Left ventricle myocardium inferior (tissue), 1 donor: Measurements from ENCODE around the gene TBC1D16. TPM values are rescaled to one million over a fixed set of nuclear protein-coding genes. Genes with fewer than 3 reads are reported as not detected.

Source experiments
- DNase-seq: peaks from one replicate; pipeline ENCODE4 v3.0.0-alpha.2; 2020
- H3K27ac ChIP-seq: fragments of 200-600 bp; replicated peaks from 2 replicates; pipeline ENCODE4 v1.8.0; 2021
- H3K27me3 ChIP-seq: fragments of 200-600 bp; 2 replicates; pipeline ENCODE4 v1.8.0; 2021; ENCODE audit warnings: low read depth
- H3K36me3 ChIP-seq: fragments of 200-600 bp; 2 replicates; pipeline ENCODE4 v1.8.0; 2021
- H3K4me1 ChIP-seq: fragments of 200-600 bp; 2 replicates; pipeline ENCODE4 v1.8.0; 2021
- H3K4me3 ChIP-seq: fragments of 200-600 bp; 2 replicates; pipeline ENCODE4 v1.8.0; 2021; ENCODE audit warnings: mild to moderate bottlenecking, moderate library complexity
- H3K9me3 ChIP-seq: fragments of 200-600 bp; replicated peaks from 2 replicates; pipeline ENCODE4 v1.8.0; 2021
- intact Hi-C: fragments of 100-400 bp; cut with micrococcal nuclease; formaldehyde crosslinking; loops from one replicate; pipeline ENCODE4 v1.11.0; 2022
- total RNA-seq: library from RNA; stranded (reverse); fragmentation: NEBNext Ultra II Directional; extraction: Animal tissue kit (Norgen Biotek cat#: 25700); gene quantifications from one replicate; pipeline ENCODE4 v1.2.1, GENCODE V29; 2021
- TF ChIP-seq, protein P1 (sequence below): fragments of 200-600 bp; IDR thresholded peaks from 2 replicates; pipeline ENCODE4 v1.8.0; 2021; ENCODE audit warnings: antibody characterized with exemption, mild to moderate bottlenecking, borderline replicate concordance
- donor health status: DM: no; HTN: yes; CAD: no; lungs with severe emphysema.

The TBC1D16 gene
- total RNA-seq, 1 donor from 2014 or later, result 15.9 TPM

DNA sequence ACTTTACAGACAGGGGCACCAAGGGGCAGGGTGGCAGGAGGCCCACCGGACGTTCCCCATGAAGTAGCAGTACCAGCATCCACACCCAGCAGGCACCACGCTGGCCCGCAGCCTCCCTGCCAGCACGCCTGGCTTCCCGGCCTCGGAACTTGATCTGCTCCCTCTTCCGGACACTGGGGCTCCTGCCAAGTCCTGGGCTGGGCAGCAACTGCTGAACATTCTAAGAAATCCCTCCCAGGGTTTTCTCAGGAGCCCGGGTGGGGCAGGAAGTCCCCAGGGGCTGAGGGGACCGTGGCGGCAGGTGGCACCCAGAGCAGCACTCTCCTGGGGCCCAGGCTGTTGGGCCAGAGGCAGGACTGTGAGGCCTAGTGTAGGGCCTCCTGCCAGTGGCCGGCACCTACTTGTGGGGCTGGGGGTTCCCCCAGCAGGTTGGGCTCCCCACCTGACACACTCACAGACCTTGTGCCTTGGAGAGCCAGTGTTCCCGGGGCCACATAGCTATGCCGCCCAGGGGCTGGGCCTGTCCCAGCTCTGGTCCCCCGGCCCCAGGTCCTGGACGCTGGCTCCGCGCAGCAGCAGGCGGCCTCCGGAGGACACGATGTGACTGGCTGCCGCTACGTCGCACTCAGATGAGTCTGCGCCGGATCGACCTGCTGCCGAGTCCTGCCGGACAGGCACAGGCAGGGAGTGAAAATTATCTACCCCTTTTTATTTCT lies 110.3 kb downstream of the TBC1D16 start:
- H3K27ac ChIP-seq, result no peak overlapping the region
- peak; percentile 60 for DNase-seq
- H3K4me1 ChIP-seq, result peaks cover 14% of the 10 kb centered on the region
- no peaks in the 10 kb centered on the region for H3K36me3 ChIP-seq
- H3K4me3 ChIP-seq, result no peak overlapping the region
- intact Hi-C loops, result no loop called here
- peaks cover 97% of the 10 kb centered on the region for H3K27me3 ChIP-seq
- no peaks in the 10 kb centered on the region for H3K9me3 ChIP-seq
- TF ChIP-seq, protein P1, sequence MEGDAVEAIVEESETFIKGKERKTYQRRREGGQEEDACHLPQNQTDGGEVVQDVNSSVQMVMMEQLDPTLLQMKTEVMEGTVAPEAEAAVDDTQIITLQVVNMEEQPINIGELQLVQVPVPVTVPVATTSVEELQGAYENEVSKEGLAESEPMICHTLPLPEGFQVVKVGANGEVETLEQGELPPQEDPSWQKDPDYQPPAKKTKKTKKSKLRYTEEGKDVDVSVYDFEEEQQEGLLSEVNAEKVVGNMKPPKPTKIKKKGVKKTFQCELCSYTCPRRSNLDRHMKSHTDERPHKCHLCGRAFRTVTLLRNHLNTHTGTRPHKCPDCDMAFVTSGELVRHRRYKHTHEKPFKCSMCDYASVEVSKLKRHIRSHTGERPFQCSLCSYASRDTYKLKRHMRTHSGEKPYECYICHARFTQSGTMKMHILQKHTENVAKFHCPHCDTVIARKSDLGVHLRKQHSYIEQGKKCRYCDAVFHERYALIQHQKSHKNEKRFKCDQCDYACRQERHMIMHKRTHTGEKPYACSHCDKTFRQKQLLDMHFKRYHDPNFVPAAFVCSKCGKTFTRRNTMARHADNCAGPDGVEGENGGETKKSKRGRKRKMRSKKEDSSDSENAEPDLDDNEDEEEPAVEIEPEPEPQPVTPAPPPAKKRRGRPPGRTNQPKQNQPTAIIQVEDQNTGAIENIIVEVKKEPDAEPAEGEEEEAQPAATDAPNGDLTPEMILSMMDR, result peak; percentile 31

DNA sequence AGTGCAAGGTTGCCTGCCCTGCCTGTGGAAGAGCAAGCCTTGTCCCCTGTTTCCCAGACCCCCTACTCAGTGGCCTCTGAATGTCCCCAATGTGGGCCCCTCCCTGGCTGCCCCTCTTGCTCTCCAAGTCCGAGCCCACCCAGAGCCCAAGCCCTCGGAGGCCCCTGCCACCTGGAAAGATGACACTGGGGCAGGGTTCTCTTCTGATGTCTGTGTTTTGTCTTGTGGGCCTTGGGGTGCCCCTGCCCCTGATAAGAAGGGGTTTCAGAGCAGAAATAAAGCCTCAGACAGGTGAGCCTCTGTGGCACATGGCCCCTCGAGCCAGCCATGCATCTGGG lies 111.1 kb downstream of the TBC1D16 start:
- Histone ChIP-seq H3K27ac (no peak overlapping the region), H3K9me3 (no peaks in the 10 kb centered on the region), H3K4me1 (peaks cover 14% of the 10 kb centered on the region), H3K4me3 (no peak overlapping the region), H3K36me3 (no peaks in the 10 kb centered on the region), H3K27me3 (peaks cover 99% of the 10 kb centered on the region)
- no peak for DNase-seq
- TF ChIP-seq, protein P1, result no peak
- intact Hi-C loops, result no loop called here

DNA sequence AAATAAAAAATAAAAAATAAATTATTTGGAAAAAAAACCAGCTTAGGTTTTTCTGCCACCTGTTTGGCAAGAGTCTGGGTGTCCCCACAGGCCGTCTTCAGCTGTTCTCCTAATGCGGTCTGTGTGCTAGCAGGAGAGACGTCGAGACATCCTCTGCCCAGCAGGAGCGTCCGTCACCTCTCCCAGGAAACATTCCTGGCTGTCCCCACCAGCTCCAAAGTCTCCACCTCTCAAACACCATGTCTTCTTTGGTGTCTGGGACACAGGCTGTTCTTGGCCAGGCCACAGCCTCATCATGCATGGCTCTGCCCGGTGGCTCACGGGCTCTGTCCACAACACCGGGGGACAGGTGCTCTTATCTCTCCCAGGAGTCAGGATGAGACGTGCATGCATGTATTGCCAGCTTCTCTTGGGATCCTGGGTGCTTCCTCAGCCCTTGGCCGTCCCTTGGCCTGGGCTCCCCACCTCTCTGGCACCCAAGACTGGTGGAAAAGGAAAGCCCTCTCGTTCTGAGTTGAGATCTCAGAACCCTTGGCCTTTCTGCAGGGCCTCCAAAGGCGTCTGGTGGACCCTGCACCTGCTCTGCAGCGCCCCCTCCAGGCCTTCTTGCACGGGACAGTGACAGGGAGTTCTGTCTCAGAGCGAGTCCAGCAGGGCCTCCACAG lies 111.6 kb downstream of the TBC1D16 start:
- no peak overlapping the region for H3K4me3 ChIP-seq
- peaks cover 98% of the 10 kb centered on the region for H3K27me3 ChIP-seq
- peaks cover 19% of the 10 kb centered on the region for H3K4me1 ChIP-seq
- H3K27ac ChIP-seq, result no peak overlapping the region
- H3K36me3 ChIP-seq, result no peaks in the 10 kb centered on the region
- TF ChIP-seq, protein P1, result peak; percentile 36
- intact Hi-C loops, result no loop called here
- no peaks in the 10 kb centered on the region for H3K9me3 ChIP-seq
- DNase-seq, result no peak

DNA sequence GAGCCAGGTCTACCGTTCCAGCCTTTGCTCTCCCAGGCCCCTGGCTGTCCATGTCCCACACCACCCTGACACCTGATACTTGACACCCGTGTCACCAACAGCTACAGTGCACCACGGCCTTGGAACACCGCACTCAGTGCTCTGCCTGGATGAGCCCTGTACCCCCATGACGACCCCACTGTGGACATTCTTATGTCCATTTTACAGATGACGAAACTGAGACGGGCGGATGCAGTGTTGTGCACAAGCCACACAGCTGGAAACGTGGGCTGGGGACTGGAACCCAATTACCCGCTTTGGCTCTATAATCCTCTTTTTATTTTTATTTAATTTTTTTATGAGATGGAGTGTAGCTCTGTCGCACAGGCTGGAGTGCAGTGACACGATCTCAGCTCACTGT lies 112.9 kb downstream of the TBC1D16 start:
- Histone ChIP-seq H3K27ac (no peak overlapping the region), H3K9me3 (no peaks in the 10 kb centered on the region), H3K36me3 (no peaks in the 10 kb centered on the region), H3K27me3 (peaks cover 98% of the 10 kb centered on the region), H3K4me3 (no peak overlapping the region), H3K4me1 (peaks cover 27% of the 10 kb centered on the region)
- TF ChIP-seq, protein P1, result no peak
- no peak for DNase-seq
- intact Hi-C loops, result no loop called here

DNA sequence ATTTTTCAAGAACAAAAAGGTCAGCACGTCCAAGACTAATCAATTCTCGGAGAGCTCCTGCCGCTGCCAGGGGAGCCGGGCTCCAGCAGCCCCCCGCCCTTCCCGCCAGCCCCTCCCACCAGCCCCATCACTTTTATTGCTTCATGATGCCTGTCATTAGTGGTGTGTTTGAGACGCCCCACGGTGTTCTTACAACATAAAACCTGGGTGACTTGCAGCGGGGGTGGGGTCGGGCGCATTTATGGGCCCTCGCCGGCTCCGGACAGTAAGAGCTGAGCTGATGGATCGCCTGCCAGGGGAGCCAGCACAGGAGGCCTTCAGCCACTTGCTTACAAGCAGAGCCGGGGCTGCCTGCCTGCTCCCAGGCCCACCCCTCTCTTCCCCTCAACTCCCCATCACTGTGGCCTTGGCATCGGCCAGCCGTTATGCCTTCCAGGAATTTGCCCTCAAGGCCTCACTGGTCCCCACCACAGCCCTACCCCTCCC lies 113.5 kb downstream of the TBC1D16 start:
- Histone ChIP-seq H3K36me3 (no peaks in the 10 kb centered on the region), H3K27ac (no peak overlapping the region), H3K4me3 (no peak overlapping the region), H3K4me1 (peaks cover 27% of the 10 kb centered on the region), H3K9me3 (no peaks in the 10 kb centered on the region), H3K27me3 (peaks cover 96% of the 10 kb centered on the region)
- intact Hi-C loops, result no loop called here
- DNase-seq, result no peak
- TF ChIP-seq, protein P1, result no peak
